Measurements from ENCODE around the gene ATP13A5.

ATP13A5 gene, protein sequence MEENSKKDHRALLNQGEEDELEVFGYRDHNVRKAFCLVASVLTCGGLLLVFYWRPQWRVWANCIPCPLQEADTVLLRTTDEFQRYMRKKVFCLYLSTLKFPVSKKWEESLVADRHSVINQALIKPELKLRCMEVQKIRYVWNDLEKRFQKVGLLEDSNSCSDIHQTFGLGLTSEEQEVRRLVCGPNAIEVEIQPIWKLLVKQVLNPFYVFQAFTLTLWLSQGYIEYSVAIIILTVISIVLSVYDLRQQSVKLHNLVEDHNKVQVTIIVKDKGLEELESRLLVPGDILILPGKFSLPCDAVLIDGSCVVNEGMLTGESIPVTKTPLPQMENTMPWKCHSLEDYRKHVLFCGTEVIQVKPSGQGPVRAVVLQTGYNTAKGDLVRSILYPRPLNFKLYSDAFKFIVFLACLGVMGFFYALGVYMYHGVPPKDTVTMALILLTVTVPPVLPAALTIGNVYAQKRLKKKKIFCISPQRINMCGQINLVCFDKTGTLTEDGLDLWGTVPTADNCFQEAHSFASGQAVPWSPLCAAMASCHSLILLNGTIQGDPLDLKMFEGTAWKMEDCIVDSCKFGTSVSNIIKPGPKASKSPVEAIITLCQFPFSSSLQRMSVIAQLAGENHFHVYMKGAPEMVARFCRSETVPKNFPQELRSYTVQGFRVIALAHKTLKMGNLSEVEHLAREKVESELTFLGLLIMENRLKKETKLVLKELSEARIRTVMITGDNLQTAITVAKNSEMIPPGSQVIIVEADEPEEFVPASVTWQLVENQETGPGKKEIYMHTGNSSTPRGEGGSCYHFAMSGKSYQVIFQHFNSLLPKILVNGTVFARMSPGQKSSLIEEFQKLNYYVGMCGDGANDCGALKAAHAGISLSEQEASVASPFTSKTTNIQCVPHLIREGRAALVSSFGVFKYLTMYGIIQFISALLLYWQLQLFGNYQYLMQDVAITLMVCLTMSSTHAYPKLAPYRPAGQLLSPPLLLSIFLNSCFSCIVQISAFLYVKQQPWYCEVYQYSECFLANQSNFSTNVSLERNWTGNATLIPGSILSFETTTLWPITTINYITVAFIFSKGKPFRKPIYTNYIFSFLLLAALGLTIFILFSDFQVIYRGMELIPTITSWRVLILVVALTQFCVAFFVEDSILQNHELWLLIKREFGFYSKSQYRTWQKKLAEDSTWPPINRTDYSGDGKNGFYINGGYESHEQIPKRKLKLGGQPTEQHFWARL

DNA sequence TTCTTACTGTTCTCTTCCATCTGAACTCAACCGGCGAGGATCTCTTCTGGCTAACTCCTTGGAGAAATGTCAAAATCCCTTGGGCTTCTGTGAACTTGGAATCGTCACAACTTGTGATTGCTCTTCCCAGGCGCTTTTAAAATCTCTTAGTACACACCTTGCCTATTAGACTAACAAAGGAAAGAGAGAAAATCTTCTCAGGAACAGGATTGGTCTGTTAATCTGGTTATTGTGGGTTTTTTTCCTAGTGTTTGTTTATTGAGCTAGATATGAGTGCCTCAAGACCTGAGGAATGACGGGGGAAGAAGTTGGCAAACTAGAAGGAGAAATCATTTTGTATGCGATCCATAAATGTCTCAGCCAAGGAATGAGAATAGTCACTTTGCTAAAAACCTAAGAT, at the start of gene ATP13A5:
Gene ATP13A5, minus strand, starts transcription at position 48 of the 400 bp plus-strand sequence. Its CDS starts 28 bp downstream, at position 20.
- DNase-seq = no peak

DNA sequence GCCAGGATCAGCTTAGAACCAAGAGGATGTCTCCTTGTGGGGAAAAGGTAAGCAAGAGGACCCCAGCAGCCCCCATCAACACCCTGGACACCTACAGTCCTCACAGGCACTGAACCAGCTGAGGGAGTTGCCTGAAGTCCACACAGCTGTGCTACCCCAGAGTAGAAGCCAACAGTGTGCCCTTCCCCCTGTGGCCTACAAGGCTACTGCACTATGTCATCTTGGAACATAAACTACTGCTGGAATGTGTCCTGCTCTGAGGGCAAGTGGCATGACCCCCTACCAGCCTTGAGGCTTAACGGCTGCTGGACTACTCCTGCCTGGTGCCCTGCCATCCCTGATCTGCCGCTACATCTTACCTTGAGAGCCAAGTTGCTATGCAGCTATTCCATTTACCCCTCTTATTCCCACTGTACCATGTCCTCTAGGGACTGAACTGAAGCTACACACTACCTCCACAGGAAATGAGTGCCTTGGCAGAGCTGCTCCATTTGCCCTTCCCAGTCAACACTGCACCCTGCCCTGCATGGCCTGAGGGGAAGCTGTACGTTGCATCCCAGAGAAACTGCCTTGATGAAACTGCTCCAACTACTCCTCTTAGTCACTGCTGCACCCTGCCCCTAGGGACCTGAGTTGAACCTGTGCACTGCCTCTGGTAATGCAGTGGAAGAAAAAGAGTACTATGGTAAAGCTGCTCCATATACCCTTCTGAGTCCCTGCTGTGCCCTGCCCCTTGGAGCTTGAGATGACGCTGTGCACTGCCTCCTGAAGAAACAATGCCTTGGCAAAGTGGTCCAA, 40.2 kb upstream of the ATP13A5 start:
- no peak for DNase-seq

DNA sequence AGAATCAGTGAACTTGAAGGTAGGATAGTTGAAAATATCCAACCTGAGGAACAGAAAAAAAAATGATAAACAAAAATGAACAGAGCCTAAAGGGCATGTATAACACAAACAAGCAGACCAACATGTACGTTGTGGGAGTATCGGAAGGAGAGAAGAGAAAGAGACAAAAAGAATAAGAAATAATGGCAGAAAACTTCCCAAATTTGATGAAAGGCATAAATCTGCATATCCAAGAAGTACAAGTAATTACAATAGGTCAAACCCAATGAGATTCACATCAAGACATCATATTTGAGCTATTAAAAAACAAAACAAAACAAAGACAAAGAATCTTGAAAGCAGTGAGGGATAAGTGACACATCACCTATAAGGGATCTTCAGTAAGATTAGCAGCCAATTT, 38.1 kb upstream of the ATP13A5 start:
- DNase-seq = no peak

DNA sequence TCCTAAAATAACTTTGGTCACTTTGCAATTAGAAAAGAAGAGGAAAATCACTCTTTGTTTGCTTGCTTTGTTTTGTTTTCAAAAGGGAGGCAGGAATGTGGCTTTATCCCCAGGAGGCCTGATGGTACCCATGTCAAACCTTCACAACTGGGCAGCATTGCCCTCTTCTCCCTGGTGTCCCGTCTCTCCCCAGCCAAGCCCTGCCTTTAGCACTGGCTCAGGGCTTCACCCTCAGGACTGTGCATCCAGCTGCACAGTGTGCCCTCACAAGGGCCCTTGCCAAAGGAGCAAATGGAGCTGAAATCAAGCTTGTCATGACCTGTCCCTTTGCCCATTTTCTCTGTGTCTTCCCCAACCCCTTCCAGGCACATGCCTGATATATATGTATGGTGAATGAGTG, 29.1 kb upstream of the ATP13A5 start:
- no peak for DNase-seq

DNA sequence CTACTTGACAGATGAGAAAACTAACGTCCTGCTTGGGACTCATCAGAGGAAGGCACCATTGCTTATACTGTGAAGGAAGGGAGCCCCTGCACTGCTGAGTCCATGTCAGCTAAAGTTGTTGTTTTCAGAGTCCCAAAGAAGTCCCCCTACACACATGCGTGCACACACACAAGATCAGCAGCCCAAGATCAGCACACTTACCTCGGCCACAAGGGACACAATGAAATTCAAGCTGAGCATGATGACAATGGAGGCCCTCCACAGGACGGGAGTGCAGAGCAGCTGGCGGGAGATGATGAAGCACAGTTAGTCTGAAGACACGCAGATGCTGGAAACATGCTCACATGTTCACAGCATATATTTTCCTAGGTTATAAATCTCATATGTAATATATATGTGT, 28.6 kb upstream of the ATP13A5 start:
- DNase-seq = no peak

DNA sequence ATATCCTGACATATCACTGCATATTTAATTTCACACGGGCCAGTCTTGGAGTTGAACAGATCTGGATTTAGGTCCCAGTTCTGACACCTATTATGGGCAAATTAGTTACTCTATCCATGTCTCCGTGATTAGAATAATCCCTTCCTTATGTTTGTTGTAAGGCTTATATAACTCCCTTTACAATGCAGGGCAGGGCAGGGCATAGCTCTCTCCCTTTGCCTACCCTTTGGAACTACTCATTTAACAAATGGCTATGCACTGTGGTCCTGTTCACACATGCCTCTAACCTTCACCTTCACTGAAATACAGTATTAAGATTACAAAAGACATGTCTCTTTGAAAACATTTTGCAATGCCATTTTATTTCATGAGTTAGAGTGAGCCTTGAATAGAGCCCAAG, 24.8 kb upstream of the ATP13A5 start:
- no peak for DNase-seq

DNA sequence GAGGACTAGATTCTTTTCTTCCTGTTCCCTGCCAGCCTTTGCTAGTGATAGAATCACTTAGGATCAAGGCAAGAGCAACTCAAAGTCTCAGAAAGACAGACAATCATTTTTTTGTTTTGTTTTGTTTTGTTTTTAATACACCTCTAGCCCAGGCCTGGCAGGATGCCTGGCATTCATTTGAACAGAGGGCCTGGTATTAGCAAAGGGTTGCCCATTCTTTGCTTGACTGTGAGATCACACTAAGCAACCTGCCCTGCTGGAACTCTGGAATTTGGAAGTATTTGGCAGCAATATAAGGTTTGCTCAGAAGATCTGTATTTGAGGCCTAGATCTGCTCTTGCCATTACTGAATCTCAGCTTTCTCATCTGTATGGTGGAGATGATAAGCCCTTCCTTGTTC, 21.8 kb upstream of the ATP13A5 start:
- DNase-seq = no peak

DNA sequence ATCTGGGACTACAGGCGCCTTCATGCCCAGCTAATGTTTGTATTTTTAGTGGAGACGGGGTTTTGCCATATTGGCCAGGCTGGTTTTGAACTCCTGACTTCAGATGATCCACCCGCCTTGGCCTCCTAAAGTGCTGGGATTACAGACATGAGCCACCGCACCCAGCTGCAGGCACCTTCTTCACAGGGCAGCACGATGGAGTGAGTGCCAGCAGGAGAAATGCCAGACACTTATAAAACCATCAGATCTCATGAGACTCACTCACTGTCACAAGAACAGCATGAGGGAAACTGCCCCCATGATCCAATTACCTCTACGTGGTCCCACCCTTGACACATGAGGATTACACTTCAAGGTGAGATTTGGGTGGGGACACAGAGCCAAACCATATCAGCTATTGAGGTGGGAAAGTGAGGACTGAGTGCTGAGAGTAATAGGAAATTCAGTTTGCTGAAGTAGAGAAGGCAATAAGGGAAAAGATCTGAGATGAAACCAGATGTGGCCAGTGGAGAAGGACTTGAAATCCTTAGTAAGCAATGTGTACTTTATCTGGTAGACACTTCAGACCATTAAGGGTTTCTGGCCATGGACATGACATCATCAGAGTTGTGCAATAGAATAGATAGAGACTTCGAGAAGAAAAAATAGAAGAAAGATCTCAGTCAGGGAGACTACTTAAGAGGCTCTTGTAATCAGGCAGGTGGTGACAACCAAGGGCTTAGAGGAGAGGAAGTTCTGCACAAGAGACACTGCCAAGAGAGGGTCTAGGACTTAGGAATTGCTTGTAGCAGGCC, 18.1 kb upstream of the ATP13A5 start:
- no peak for DNase-seq

DNA sequence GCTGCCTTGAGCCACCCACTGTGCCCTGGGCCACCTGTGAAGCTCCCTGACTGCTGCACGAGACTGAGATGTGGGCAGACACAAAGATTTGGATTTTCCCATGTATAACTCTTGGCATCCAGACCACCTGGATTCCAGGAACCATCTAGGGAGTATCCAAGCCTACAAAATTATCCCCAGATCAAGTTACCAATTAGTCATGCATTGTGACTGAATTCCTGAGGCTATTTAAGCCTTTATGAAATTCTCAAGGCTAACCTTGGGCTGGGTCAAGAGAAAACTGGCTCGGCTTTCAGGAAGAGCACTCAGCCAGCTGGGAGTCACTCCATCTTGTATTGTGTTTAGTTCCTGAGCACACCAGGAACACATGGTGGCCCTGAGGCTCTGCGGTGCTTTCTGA, 13.3 kb upstream of the ATP13A5 start:
- DNase-seq = no peak

DNA sequence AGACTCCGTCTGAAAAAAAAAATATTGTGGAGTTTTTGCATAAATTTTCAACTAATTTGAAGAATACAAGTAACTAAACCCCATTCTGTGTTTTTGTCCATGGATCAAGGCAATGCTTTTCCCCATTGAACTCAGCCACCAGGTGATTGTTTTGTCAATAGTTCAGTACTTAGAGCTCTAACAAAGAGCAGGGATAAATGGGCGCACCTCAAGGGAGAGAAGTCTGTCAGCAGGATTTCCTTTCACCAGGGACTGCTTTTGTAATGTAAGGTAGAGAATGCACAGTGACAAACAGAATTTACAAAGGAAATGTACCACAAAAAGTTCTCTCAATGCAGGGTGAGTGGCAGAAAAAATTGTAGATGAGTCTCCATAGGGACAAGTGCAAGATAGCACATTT, 10.8 kb upstream of the ATP13A5 start:
- no peak for DNase-seq

DNA sequence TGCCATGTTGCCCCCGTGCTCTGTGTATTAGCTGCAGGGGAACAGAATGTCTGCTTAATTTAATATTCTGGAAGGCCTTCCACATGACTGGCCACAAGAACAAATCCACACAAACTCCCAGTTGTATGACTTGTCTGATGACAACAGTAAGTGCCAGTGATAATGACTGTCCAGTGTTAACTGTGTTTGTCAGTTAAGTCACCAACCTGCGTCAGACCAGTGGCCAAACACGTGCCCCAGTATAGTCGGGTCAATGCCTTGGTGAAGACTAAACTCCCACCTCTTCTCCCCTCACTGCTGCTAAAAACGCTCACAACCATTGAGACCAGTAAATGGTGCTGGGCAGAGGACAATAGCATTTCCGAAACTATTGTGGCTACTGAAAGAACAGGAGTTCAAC, 9.8 kb upstream of the ATP13A5 start:
- DNase-seq = no peak

DNA sequence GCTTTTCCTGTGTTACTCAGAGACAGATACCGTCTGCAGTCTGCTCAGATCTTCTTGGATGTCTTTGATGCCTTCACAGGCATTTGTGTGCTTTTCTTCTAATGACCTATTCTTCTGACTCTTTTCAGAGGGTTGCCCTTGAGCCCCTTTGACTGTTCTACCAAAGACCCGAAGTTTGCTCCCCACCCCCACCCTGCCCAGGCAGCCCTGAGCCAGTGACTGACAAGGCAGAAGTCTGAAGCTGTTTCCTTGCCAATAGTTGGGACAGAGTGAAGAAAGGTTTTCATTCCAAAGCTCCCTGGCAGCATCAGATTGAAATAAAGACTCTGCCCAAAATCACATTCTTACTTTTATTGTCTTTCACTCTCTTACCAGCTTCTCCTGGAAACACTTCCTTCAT, 9.0 kb upstream of the ATP13A5 start:
- DNase-seq = no peak

DNA sequence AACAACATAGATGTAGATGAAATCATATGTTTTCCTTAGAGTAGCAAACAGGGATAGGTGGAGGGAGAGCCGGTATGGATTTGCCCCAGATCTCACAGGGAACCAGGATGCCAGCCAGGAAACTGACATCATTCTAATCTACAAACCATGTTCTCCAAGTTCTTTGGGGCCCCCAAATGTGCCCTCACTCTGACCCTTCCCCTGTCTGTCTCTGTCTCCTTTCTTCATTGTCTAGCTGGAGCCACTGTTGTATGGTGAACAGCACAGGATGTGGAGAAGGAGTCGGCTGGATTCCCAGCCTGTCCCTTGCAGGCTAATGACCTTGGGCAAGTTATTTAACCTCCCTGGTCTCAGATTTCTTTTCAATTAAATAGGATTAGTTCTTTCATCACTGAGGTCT, 962 bp downstream of the ATP13A5 start:
- no peak for DNase-seq

DNA sequence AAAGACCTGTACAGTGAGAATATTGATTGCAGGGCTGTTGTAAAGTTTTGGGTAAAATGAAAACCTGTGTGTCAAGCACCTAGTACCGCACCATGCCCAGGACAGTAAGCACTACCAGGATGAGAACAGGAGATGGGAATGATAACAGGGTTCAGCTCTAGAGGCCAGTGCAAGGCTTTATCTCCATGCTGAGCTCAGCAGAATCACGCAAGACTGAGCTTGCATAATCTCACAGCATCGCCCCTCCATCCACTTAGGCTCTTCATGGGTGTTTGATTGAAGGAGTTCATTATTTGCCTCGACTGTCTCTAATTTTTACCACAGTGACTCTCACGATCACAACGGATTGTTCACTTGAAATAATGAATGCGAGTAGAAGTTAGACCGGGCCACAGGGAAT, 2.9 kb downstream of the ATP13A5 start:
- no peak for DNase-seq

DNA sequence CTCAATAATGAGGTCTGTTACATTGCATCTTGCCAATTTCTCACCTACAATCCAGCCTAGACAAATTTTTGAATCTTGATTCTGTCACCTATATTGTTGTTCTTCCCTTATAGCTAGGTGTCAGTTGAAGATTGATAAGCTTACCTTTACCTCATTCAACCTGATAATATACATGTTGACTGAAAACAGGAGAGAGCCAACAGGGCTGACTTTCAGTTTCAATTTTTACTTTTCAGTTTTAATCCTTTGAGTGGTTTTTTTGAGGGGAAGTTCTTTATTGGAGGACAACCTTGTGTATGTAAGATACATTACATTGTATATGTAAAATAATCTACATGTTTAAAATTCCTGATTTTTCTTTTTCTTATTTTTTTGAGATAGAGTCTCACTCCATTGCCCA, 5.8 kb downstream of the ATP13A5 start:
- no peak for DNase-seq

DNA sequence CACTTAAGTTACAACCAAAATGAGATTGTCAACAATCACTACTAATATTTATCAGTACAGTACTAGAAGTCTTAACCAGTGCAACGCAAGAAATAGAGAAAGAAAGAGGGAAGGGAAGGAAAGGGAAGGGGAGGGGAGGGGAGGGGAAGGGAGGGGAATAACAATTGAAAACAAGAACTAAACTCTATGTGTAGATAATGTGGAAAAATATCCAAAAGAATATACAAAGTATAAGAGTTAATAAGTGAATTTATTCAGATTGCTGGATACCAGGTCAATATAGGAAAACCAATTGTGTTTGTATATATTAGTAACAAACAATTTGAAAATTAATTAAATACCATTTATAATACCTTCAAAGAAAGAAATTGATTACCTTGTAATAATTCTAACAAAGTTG, 10.7 kb downstream of the ATP13A5 start:
- DNase-seq = no peak

DNA sequence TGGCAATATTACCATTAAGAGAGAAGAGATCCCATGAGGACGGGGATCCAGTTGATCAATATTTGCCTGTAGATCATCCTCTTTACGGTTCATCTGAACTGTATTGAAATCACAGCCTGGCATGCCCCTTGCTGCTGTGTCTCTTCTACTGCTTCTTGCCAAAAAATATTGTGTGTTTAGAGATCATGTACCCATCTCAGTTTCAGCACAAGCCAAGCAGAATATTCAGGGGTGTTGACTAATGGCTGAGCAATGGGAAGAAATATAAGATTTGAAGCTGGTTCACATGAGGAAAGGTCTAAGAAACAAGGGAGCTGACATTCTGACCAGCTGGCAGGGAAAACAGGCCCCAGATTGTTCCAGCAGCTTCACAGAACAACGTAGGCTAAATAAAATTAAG, 21.3 kb downstream of the ATP13A5 start:
- no peak for DNase-seq

DNA sequence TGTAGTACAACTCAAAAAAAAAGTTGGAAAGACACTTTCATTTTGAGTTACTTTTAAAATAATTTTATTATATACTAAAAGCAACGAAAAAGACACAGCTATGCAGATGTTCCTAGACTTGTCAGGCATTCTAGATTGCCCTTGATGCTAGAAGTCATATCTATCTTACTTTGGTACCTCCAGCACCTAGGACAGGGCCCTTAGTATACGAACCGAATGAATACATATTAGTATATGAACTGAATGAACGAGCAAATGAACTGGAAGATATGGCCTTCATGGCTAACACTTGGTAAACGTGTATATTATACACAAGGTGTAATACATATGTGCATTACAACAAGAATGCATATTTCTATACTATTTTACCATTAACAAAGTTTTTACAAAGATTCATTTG, 24.1 kb downstream of the ATP13A5 start:
- DNase-seq = no peak

DNA sequence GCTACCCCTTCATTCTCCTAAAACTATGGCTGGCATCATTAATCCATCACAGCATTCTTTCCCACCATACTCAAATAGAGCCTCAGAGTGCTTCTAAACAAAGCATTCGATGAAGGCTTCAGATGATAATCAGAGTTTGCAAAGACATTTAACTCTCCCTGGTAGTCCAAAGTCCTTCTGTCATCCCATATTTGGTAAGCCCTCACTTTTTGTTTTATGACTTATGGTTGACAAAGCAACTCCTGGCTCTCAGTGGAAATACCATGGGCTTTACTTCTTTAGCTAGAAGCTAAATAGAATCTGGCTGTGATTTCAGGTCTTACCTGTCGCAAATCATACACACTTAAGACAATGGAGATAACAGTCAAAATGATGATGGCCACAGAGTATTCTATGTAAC, 27.8 kb downstream of the ATP13A5 start:
- no peak for DNase-seq

DNA sequence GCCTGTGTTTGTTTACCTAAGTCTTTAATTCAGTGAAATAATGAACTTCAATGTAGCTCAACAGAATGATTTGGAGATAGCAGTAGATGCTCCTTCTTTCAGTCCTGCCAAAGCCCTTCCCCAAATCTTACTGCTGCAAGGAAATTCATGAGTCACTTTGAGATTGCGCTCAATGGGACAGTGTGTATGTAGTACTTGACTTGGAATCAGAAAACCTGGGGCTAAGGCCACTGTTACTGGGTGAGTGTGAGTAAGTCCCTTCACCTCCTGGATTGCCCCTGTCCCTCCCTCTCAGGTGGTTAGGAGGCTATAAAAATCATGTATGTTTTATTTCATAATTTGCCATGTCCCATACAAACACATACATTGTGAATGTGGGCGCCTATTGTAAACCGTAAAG, 29.9 kb downstream of the ATP13A5 start:
- no peak for DNase-seq

All from cerebellar nuclear complex (tissue), 1 donor.